Fibroblast of lung (primary cell): ENCODE data around the gene OCA2. TPM values are rescaled to one million over a fixed set of nuclear protein-coding genes. Genes with fewer than 3 reads are reported as not detected.

ENCODE experiments used
- DNase-seq, 2 donors: peaks; one replicate each; pipeline versions ENCODE4 v3.0.0 to v3.0.0-alpha.2; 2010; ENCODE audit warnings: low read depth in 2 of 2
- H2AFZ ChIP-seq: 2 replicates; pipeline ENCODE4 v1.5.1; 2012; ENCODE audit warnings: low read length, control low read depth, inconsistent platforms
- H3K27ac ChIP-seq: 2 replicates; pipeline ENCODE4 v1.5.1; 2011; ENCODE audit warnings: low read length, control low read depth; ENCODE audit not compliant: insufficient read depth
- H3K27me3 ChIP-seq: 2 replicates; pipeline ENCODE4 v1.5.1; 2011; ENCODE audit warnings: mild to moderate bottlenecking, low read length; ENCODE audit not compliant: control insufficient read depth, insufficient read depth
- H3K36me3 ChIP-seq: 2 replicates; pipeline ENCODE4 v1.5.1; 2011; ENCODE audit warnings: low read length; ENCODE audit not compliant: control insufficient read depth, insufficient read depth
- H3K4me1 ChIP-seq: 2 replicates; pipeline ENCODE4 v1.5.1; 2011; ENCODE audit warnings: low read length; ENCODE audit not compliant: control insufficient read depth, insufficient read depth; ENCODE audit errors: extremely low read depth
- H3K4me2 ChIP-seq: 2 replicates; pipeline ENCODE4 v1.5.1; 2011; ENCODE audit warnings: low read length, control low read depth; ENCODE audit not compliant: insufficient read depth; ENCODE audit errors: extremely low read depth
- H3K4me3 ChIP-seq, 4 experiments: fragments of 200-600 bp in 1 of 4; sonication (generic) in 1 of 4; replicated peaks in 1 of 4; 2 replicates each; pipeline ENCODE4 v1.5.1; 2011 to 2016; ENCODE audit warnings: low read length in 4 of 4, low read depth in 3 of 4, mild to moderate bottlenecking in 3 of 4, control low read depth in 2 of 4, inconsistent platforms in 1 of 4, mixed read lengths in 1 of 4; ENCODE audit not compliant: insufficient read depth in 1 of 4; ENCODE audit errors: control extremely low read depth in 1 of 4
- H3K79me2 ChIP-seq: 2 replicates; pipeline ENCODE4 v1.5.1; 2012; ENCODE audit warnings: mild to moderate bottlenecking, low read length, inconsistent platforms; ENCODE audit not compliant: control insufficient read depth, insufficient read depth
- H3K9ac ChIP-seq: 2 replicates; pipeline ENCODE4 v1.5.1; 2011; ENCODE audit warnings: mild to moderate bottlenecking, low read length, control low read depth; ENCODE audit not compliant: insufficient read depth
- H3K9me3 ChIP-seq: 2 replicates; pipeline ENCODE4 v1.5.1; 2012; ENCODE audit warnings: low read depth, low read length; ENCODE audit not compliant: control insufficient read depth, insufficient read depth
- H4K20me1 ChIP-seq: 2 replicates; pipeline ENCODE4 v1.5.1; 2011; ENCODE audit warnings: low read length; ENCODE audit not compliant: control insufficient read depth, insufficient read depth; ENCODE audit errors: extremely low read depth
- EZH2 ChIP-seq: IDR thresholded peaks from 2 replicates; pipeline ENCODE4 v1.5.1; 2012; ENCODE audit warnings: low read length, control low read depth, mild to moderate bottlenecking; ENCODE audit errors: missing control alignments
- polyA plus RNA-seq, 2 donors: library from polyadenylated mRNA; depleted of rRNA in 1 of 2; stranded (reverse) in 1 of 2; unstranded in 1 of 2; fragments of >200 nt; gene quantifications; 2 replicates each; pipeline ENCODE4 v1.2.1, GENCODE V29; 2011 to 2012; ENCODE audit warnings: missing spikeins in 1 of 2
- total RNA-seq: library from RNA; depleted of rRNA; stranded (reverse); fragments of >200 nt; gene quantifications from 2 replicates; pipeline ENCODE4 v1.2.1, GENCODE V29; 2014
- TF ChIP-seq, protein P1 (sequence below), 2 donors: IDR thresholded peaks in 1 of 2; conservative IDR thresholded peaks in 1 of 2; 1 replicate in 1 of 2; 2 replicates in 1 of 2; pipeline ENCODE4 v1.5.1; 2011 to 2012; ENCODE audit warnings: low read length in 2 of 2, control low read depth in 1 of 2, inconsistent platforms in 1 of 2, low read depth in 1 of 2, mild to moderate bottlenecking in 1 of 2

OCA2 gene
- total and polyA plus RNA-seq, 2 donors (not counting 1 experiment from before 2014, with no cell fraction given): not detected

DNA sequence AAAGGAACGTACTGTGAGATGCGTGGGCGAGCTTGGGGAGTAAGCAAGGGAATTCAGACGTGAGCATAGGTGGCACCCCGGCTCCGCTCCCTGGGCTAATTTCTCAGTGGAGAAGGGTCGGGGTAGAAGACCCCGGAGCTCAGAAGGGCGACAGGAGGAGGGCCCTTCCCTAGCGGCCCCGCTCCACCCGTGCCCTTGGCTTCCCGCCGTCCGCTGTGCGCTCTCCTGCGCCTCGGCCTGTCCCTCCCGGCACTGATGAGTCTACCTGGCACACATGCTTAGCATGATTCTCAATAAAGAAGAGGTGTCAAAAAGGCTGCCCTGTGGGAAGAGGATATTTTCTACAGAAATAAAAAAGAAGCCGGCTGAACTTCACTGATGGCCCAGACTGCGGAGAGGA, 292.7 kb downstream of the OCA2 start:
- no peaks in the 10 kb centered on the region for H3K9me3 ChIP-seq
- no peaks in the 10 kb centered on the region for H3K79me2 ChIP-seq
- no peak overlapping the region for H3K4me3 ChIP-seq
- no peaks in the 10 kb centered on the region for H3K4me1 ChIP-seq
- no peak overlapping the region for H3K4me2 ChIP-seq
- H3K36me3 ChIP-seq: no peaks in the 10 kb centered on the region
- TF ChIP-seq, protein P1, sequence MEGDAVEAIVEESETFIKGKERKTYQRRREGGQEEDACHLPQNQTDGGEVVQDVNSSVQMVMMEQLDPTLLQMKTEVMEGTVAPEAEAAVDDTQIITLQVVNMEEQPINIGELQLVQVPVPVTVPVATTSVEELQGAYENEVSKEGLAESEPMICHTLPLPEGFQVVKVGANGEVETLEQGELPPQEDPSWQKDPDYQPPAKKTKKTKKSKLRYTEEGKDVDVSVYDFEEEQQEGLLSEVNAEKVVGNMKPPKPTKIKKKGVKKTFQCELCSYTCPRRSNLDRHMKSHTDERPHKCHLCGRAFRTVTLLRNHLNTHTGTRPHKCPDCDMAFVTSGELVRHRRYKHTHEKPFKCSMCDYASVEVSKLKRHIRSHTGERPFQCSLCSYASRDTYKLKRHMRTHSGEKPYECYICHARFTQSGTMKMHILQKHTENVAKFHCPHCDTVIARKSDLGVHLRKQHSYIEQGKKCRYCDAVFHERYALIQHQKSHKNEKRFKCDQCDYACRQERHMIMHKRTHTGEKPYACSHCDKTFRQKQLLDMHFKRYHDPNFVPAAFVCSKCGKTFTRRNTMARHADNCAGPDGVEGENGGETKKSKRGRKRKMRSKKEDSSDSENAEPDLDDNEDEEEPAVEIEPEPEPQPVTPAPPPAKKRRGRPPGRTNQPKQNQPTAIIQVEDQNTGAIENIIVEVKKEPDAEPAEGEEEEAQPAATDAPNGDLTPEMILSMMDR (conservative IDR thresholded peaks at IDR 0.05 in 1 of 2, IDR thresholded peaks at IDR 0.05 in 1 of 2; ENCODE audit: low read depth in 1 of 2, low read length in 2 of 2): no peak
- no peak for TF ChIP-seq EZH2
- H3K9ac ChIP-seq: no peak overlapping the region
- no peaks in the 10 kb centered on the region for H3K27me3 ChIP-seq
- H3K27ac ChIP-seq: no peak overlapping the region
- H4K20me1 ChIP-seq: no peaks in the 10 kb centered on the region
- no peak overlapping the region for H2AFZ ChIP-seq
- DNase-seq: no peak

- no peaks in the 10 kb centered on the region for H3K36me3 ChIP-seq
- H3K9me3 ChIP-seq: no peaks in the 10 kb centered on the region
- no peaks in the 10 kb centered on the region for H3K79me2 ChIP-seq
- no peak overlapping the region for H3K27ac ChIP-seq
- no peak overlapping the region for H3K4me2 ChIP-seq
- no peaks in the 10 kb centered on the region for H4K20me1 ChIP-seq
- no peaks in the 10 kb centered on the region for H3K27me3 ChIP-seq
- TF ChIP-seq, protein P1 (conservative IDR thresholded peaks at IDR 0.05 in 1 of 2, IDR thresholded peaks at IDR 0.05 in 1 of 2; ENCODE audit: low read depth in 1 of 2, low read length in 2 of 2): no peak
- H3K4me3 ChIP-seq: no peak overlapping the region
- H3K4me1 ChIP-seq: no peaks in the 10 kb centered on the region
- H2AFZ ChIP-seq: no peak overlapping the region
- DNase-seq: no peak
- no peak overlapping the region for H3K9ac ChIP-seq
Measured at GRCh38 chr15:27805261-27806220, 293.6 kb downstream of the OCA2 start.

GRCh38 chr15:27804569-27805260, 294.4 kb downstream of the OCA2 start:
- Histone ChIP-seq H3K9me3 (no peaks in the 10 kb centered on the region), H3K9ac (no peak overlapping the region), H3K4me2 (no peak overlapping the region), H3K27me3 (no peaks in the 10 kb centered on the region), H3K4me1 (no peaks in the 10 kb centered on the region), H3K4me3 (no peak overlapping the region), H2AFZ (no peak overlapping the region), H3K36me3 (no peaks in the 10 kb centered on the region), H4K20me1 (no peaks in the 10 kb centered on the region), H3K27ac (no peak overlapping the region), H3K79me2 (no peaks in the 10 kb centered on the region)
- TF ChIP-seq EZH2: no peak
- TF ChIP-seq, protein P1 (conservative IDR thresholded peaks at IDR 0.05 in 1 of 2, IDR thresholded peaks at IDR 0.05 in 1 of 2; ENCODE audit: low read depth in 1 of 2, low read length in 2 of 2): no peak
- DNase-seq: no peak
